ENCODE measurements around the gene SERINC1.
"Not testable (repeated sequence)": the region's sequence is repeated elsewhere in the genome, so short reads cannot be mapped to it uniquely, and the experiment has no call there.

Gene SERINC1

GRCh38 chr6:122471107-122472021, at the start of gene SERINC1:
SERINC1 (minus strand) TSS chr6:122471807; CDS start chr6:122471737, 70 bp downstream.
- DNase-seq: peak; percentile 63 to 93

- DNase-seq: no peak
Observed at GRCh38 chr6:122511193-122511924, 39.8 kb upstream of the SERINC1 start.

- DNase-seq: not testable (repeated sequence)
Observed at GRCh38 chr6:122505170-122505569, 33.6 kb upstream of the SERINC1 start.

GRCh38 chr6:122501475-122501874, 29.9 kb upstream of the SERINC1 start:
- no peak for DNase-seq

GRCh38 chr6:122495612-122496011, 24.0 kb upstream of the SERINC1 start:
- no peak for DNase-seq

GRCh38 chr6:122494665-122495272, 23.2 kb upstream of the SERINC1 start:
- no peak for DNase-seq

- peak; percentile 40 to 56 for DNase-seq
Observed at GRCh38 chr6:122491919-122492555, 20.4 kb upstream of the SERINC1 start.

GRCh38 chr6:122490607-122491006, 19.0 kb upstream of the SERINC1 start:
- DNase-seq: no peak

GRCh38 chr6:122484760-122485159, 13.2 kb upstream of the SERINC1 start:
- no peak for DNase-seq

- no peak for DNase-seq
Observed at GRCh38 chr6:122482750-122483080, 11.1 kb upstream of the SERINC1 start.

- DNase-seq: no peak
Observed at GRCh38 chr6:122476131-122476530, 4.5 kb upstream of the SERINC1 start.

- DNase-seq: no peak
Observed at GRCh38 chr6:122472022-122472340, 374 bp upstream of the SERINC1 start.

- no peak for DNase-seq
Observed at GRCh38 chr6:122461885-122462284, 9.7 kb downstream of the SERINC1 start.

- not testable (repeated sequence) for DNase-seq
Observed at GRCh38 chr6:122459865-122460416, 11.7 kb downstream of the SERINC1 start.

- DNase-seq: no peak
Observed at GRCh38 chr6:122459240-122459639, 12.4 kb downstream of the SERINC1 start.

- no peak for DNase-seq
Observed at GRCh38 chr6:122458087-122458486, 13.5 kb downstream of the SERINC1 start.

GRCh38 chr6:122455116-122455515, 16.5 kb downstream of the SERINC1 start:
- not testable (repeated sequence) for DNase-seq

GRCh38 chr6:122454673-122455072, 16.9 kb downstream of the SERINC1 start:
- no peak for DNase-seq

- DNase-seq: no peak
Observed at GRCh38 chr6:122452509-122452908, 19.1 kb downstream of the SERINC1 start.

- no peak for DNase-seq
Observed at GRCh38 chr6:122449069-122449468, 22.5 kb downstream of the SERINC1 start.

- DNase-seq: no peak
Observed at GRCh38 chr6:122445274-122445673, 26.3 kb downstream of the SERINC1 start.

GRCh38 chr6:122438975-122439374, 32.6 kb downstream of the SERINC1 start:
- no peak for DNase-seq

- DNase-seq: no peak
Observed at GRCh38 chr6:122432816-122433215, 38.8 kb downstream of the SERINC1 start.
